Upper lobe of right lung (tissue), 1 donor: ENCODE results near the gene SLC12A4. TPM values are rescaled to one million over a fixed set of nuclear protein-coding genes. Genes with fewer than 3 reads are reported as not detected.

Experiments used
- ATAC-seq: fragments of 200-7000 bp; cut with Tn5 transposase; one replicate; pipeline ENCODE4 v1.9.1; 2020; ENCODE audit warnings: mild to moderate bottlenecking, moderate library complexity
- DNase-seq: peaks from one replicate; pipeline ENCODE4 v3.0.0-alpha.2; 2020
- H3K27ac ChIP-seq: fragments of 200-600 bp; one replicate; pipeline ENCODE4 v1.8.0; 2022
- H3K27me3 ChIP-seq: fragments of 200-600 bp; one replicate; pipeline ENCODE4 v1.8.0; 2022; ENCODE audit warnings: mild to moderate bottlenecking
- H3K36me3 ChIP-seq: fragments of 200-600 bp; one replicate; pipeline ENCODE4 v1.8.0; 2022
- H3K4me1 ChIP-seq: fragments of 200-600 bp; one replicate; pipeline ENCODE4 v1.8.0; 2022
- H3K4me3 ChIP-seq: fragments of 200-600 bp; one replicate; pipeline ENCODE4 v1.8.0; 2022; ENCODE audit warnings: mild to moderate bottlenecking
- H3K9me3 ChIP-seq: fragments of 200-600 bp; one replicate; pipeline ENCODE4 v1.8.0; 2022
- CTCF ChIP-seq: fragments of 200-600 bp; IDR thresholded peaks from one replicate; pipeline ENCODE4 v1.8.0; 2022; ENCODE audit warnings: antibody characterized with exemption
- intact Hi-C: fragments of 100-400 bp; cut with DNase I; formaldehyde crosslinking; loops from one replicate; pipeline ENCODE4 v1.11.0; 2022
- total RNA-seq: library from RNA; stranded (reverse); fragmentation: NEBNext Ultra II Directional; extraction: Animal tissue kit (Norgen Biotek cat#: 25700); gene quantifications from one replicate; pipeline ENCODE4 v1.2.1, GENCODE V29; 2021
- donor health status: DM: no; HTN: yes; CAD: no; lungs with severe emphysema.

SLC12A4 gene
- total RNA-seq, 1 donor from 2014 or later: 102 TPM

- Histone ChIP-seq H3K36me3 (peaks cover 30% of the 10 kb centered on the region), H3K4me3 (peak overlapping the region; percentile 95), H3K4me1 (peaks cover 66% of the 10 kb centered on the region), H3K27ac (peak overlapping the region; percentile 12), H3K9me3 (no peaks in the 10 kb centered on the region), H3K27me3 (no peaks in the 10 kb centered on the region)
- DNase-seq (no peak), ATAC-seq (no peak)
- no peak for TF ChIP-seq CTCF
- intact Hi-C loops: no loop called here
Observed at GRCh38 chr16:67965668-67966548, 2.5 kb downstream of the SLC12A4 start.

- TF ChIP-seq CTCF: no peak
Observed at GRCh38 chr16:67964477-67965131, 3.8 kb downstream of the SLC12A4 start.

GRCh38 chr16:67963662-67964321, 4.6 kb downstream of the SLC12A4 start:
- Histone ChIP-seq H3K27ac (peak overlapping the region; percentile 30), H3K27me3 (no peaks in the 10 kb centered on the region), H3K4me3 (no peak overlapping the region), H3K36me3 (peaks cover 50% of the 10 kb centered on the region), H3K4me1 (peaks cover 87% of the 10 kb centered on the region), H3K9me3 (no peaks in the 10 kb centered on the region)
- intact Hi-C loops: no loop called here
- DNase-seq (no peak), ATAC-seq (no peak)
- no peak for TF ChIP-seq CTCF

More at GRCh38 chr16:67964477-67965131, 3.8 kb downstream of the SLC12A4 start:
- Histone ChIP-seq H3K27me3 (no peaks in the 10 kb centered on the region), H3K36me3 (peaks cover 43% of the 10 kb centered on the region), H3K4me1 (peaks cover 79% of the 10 kb centered on the region), H3K27ac (no peak overlapping the region), H3K4me3 (no peak overlapping the region), H3K9me3 (no peaks in the 10 kb centered on the region)
- intact Hi-C loops: no loop called here
- no peak for DNase-seq
- ATAC-seq: no peak

GRCh38 chr16:67963292-67963661, 5.2 kb downstream of the SLC12A4 start:
- H3K27ac ChIP-seq: peak overlapping the region; percentile 30
- H3K27me3 ChIP-seq: no peaks in the 10 kb centered on the region
- intact Hi-C loops: no loop called here
- DNase-seq: no peak
- peaks cover 55% of the 10 kb centered on the region for H3K36me3 ChIP-seq
- no peak overlapping the region for H3K4me3 ChIP-seq
- H3K9me3 ChIP-seq: no peaks in the 10 kb centered on the region
- ATAC-seq: no peak
- peaks cover 87% of the 10 kb centered on the region for H3K4me1 ChIP-seq
- no peak for TF ChIP-seq CTCF

- intact Hi-C loops: no loop called here
- DNase-seq (no peak), ATAC-seq (no peak)
- H3K4me1 ChIP-seq: peaks cover 83% of the 10 kb centered on the region
- no peaks in the 10 kb centered on the region for H3K9me3 ChIP-seq
- H3K4me3 ChIP-seq: no peak overlapping the region
- H3K27me3 ChIP-seq: no peaks in the 10 kb centered on the region
- TF ChIP-seq CTCF: no peak
- peak overlapping the region; percentile 58 for H3K27ac ChIP-seq
- H3K36me3 ChIP-seq: peaks cover 64% of the 10 kb centered on the region
Observed at GRCh38 chr16:67962135-67962534, 6.3 kb downstream of the SLC12A4 start.
